Ecto neural progenitor cell (in vitro differentiated cells): ENCODE data around the gene HUS1.
A peak's percentile ranks its signal among the peaks of the same experiment; 100 is the strongest.
"Not testable (repeated sequence)": the region's sequence is repeated elsewhere in the genome, so short reads cannot be mapped to it uniquely, and the experiment has no call there.

Source experiments
- DNase-seq: peaks from one replicate; pipeline ENCODE4 v3.0.0-alpha.2; 2018; ENCODE audit warnings: low spot score

HUS1 gene

GRCh38 chr7:47944536-47945260, 34.7 kb downstream of the HUS1 start:
- peak; percentile 20 for DNase-seq

GRCh38 chr7:47943676-47944474, 35.5 kb downstream of the HUS1 start:
- DNase-seq: no peak

GRCh38 chr7:47942651-47943050, 36.8 kb downstream of the HUS1 start:
- DNase-seq: not testable (repeated sequence)

- no peak for DNase-seq
Observed at GRCh38 chr7:47942132-47942531, 37.3 kb downstream of the HUS1 start.

GRCh38 chr7:47941136-47941844, 38.1 kb downstream of the HUS1 start:
- no peak for DNase-seq

GRCh38 chr7:47940088-47941013, 39.1 kb downstream of the HUS1 start:
- no peak for DNase-seq

GRCh38 chr7:47939425-47940036, 39.9 kb downstream of the HUS1 start:
- DNase-seq: no peak

- DNase-seq: no peak
Observed at GRCh38 chr7:47938574-47939165, 40.7 kb downstream of the HUS1 start.

GRCh38 chr7:47937711-47938573, 41.5 kb downstream of the HUS1 start:
- DNase-seq: no peak

- no peak for DNase-seq
Observed at GRCh38 chr7:47937065-47937687, 42.2 kb downstream of the HUS1 start.

GRCh38 chr7:47936323-47936722, 43.1 kb downstream of the HUS1 start:
- no peak for DNase-seq

- no peak for DNase-seq
Observed at GRCh38 chr7:47935336-47935735, 44.1 kb downstream of the HUS1 start.

- no peak for DNase-seq
Observed at GRCh38 chr7:47934831-47935230, 44.6 kb downstream of the HUS1 start.

- DNase-seq: no peak
Observed at GRCh38 chr7:47933215-47933614, 46.2 kb downstream of the HUS1 start.

- no peak for DNase-seq
Observed at GRCh38 chr7:47932466-47933037, 46.9 kb downstream of the HUS1 start.

- no peak for DNase-seq
Observed at GRCh38 chr7:47932016-47932415, 47.4 kb downstream of the HUS1 start.

GRCh38 chr7:47931005-47932004, 48.1 kb downstream of the HUS1 start:
- no peak for DNase-seq

GRCh38 chr7:47924266-47924665, 55.1 kb downstream of the HUS1 start:
- no peak for DNase-seq
